Measurements from ENCODE around the gene AFF3. TPM values are rescaled to one million over a fixed set of nuclear protein-coding genes. Genes with fewer than 3 reads are reported as not detected.
A peak's percentile ranks its signal among the peaks of the same experiment; 100 is the strongest.

The AFF3 gene
- total and polyA plus RNA-seq, 2 of the 4 experiments (the other 2 are of a cell fraction): 12.9 to 14.3 TPM

GRCh38 chr2:99877963-99878362, 264.4 kb downstream of the AFF3 start:
- Histone ChIP-seq H3K36me3 (ENCODE audit: control insufficient read depth, insufficient read depth, low read length) (no peaks in the 10 kb centered on the region), H4K8ac (ENCODE audit: low read depth in 2 of 2, low read length in 2 of 2) (peak overlapping the region; percentile 94), H2BK20ac (ENCODE audit: low read depth, low read length) (peak overlapping the region; percentile 99), H2AFZ (replicated peaks; ENCODE audit: low read length, poor library complexity) (no peak overlapping the region), H3K27ac (ENCODE audit: insufficient read depth, low read length) (peak overlapping the region; percentile 77), H3K4me3 (ENCODE audit: insufficient read depth, low read depth, low read length) (no peak overlapping the region), H4K91ac (ENCODE audit: insufficient read depth, low read depth, low read length) (peak overlapping the region; percentile 85), H2BK15ac (ENCODE audit: low read depth, low read length) (peak overlapping the region; percentile 99), H4K20me1 (ENCODE audit: insufficient read depth, low read length) (no peaks in the 10 kb centered on the region), H3K4ac (ENCODE audit: low read depth, low read length) (peak overlapping the region; percentile 96), H2BK5ac (ENCODE audit: low read depth, low read length, poor library complexity, severe bottlenecking) (peak overlapping the region; percentile 97), H3K9ac (ENCODE audit: low read depth, low read length) (peak overlapping the region; percentile 54; the same call in 1 of the 2 replicates), H3K79me1 (ENCODE audit: low read depth in 1 of 2, low read length in 2 of 2) (peaks cover 24 to 43% of the 10 kb centered on the region in 2 experiments), H2AK5ac (ENCODE audit: low read depth, low read length) (peak overlapping the region; percentile 92), H3K23ac (ENCODE audit: low read depth, low read length) (peak overlapping the region; percentile 84), H4K5ac (ENCODE audit: low read depth, low read length) (peak overlapping the region; percentile 86), H3K9me1 (ENCODE audit: insufficient read depth, low read length) (peaks cover 18% of the 10 kb centered on the region), H2AK9ac (replicated peaks; ENCODE audit: low read depth, low read length, poor library complexity) (no peak overlapping the region), H3K4me1 (ENCODE audit: control insufficient read depth, insufficient read depth, low read length) (peaks cover 26% of the 10 kb centered on the region), H3K4me2 (ENCODE audit: low read depth, low read length) (peak overlapping the region; percentile 5; the same call in 1 of the 2 replicates), H3K56ac (ENCODE audit: extremely low read depth, insufficient read depth, low read length) (peak overlapping the region; percentile 92), H3K18ac (ENCODE audit: low read depth, low read length) (peak overlapping the region; percentile 95), H3K14ac (replicated peaks; ENCODE audit: low read depth, low read length) (peak overlapping the region; percentile 93), H3K27me3 (ENCODE audit: control insufficient read depth, insufficient read depth, low read length) (no peaks in the 10 kb centered on the region), H3K9me3 (ENCODE audit: control insufficient read depth, insufficient read depth, low read length) (no peaks in the 10 kb centered on the region), H2BK120ac (ENCODE audit: low read depth, low read length) (peak overlapping the region; percentile 97)
- ChIA-PET CTCF (interaction anchor here (0.6 kb wide), 1 partner anchor 355 kb away, joined by 4 read pairs; no protein-coding TSS in a partner anchor), POLR2A (ENCODE audit: unreplicated experiment) (no interaction called here)
- dilution Hi-C loops (cut with HindIII; ENCODE audit: low sequenced_read_pairs, unreplicated experiment): no loop called here
- TF ChIP-seq, protein P1, sequence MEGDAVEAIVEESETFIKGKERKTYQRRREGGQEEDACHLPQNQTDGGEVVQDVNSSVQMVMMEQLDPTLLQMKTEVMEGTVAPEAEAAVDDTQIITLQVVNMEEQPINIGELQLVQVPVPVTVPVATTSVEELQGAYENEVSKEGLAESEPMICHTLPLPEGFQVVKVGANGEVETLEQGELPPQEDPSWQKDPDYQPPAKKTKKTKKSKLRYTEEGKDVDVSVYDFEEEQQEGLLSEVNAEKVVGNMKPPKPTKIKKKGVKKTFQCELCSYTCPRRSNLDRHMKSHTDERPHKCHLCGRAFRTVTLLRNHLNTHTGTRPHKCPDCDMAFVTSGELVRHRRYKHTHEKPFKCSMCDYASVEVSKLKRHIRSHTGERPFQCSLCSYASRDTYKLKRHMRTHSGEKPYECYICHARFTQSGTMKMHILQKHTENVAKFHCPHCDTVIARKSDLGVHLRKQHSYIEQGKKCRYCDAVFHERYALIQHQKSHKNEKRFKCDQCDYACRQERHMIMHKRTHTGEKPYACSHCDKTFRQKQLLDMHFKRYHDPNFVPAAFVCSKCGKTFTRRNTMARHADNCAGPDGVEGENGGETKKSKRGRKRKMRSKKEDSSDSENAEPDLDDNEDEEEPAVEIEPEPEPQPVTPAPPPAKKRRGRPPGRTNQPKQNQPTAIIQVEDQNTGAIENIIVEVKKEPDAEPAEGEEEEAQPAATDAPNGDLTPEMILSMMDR (conservative IDR thresholded peaks at IDR 0.05; ENCODE audit: low read depth, low read length): no peak
- TF ChIP-seq CEBPB (IDR thresholded peaks at IDR 0.05; ENCODE audit: low read depth, low read length) (peak; percentile 53; the same call in 1 of the 2 replicates), BHLHE40 (IDR thresholded peaks at IDR 0.05; ENCODE audit: low read depth, low read length) (no peak)
- no CpG with 5 or more reads among the region's 4 CpGs for WGBS, 2 experiments (ENCODE audit: extremely low coverage in 2 of 2, insufficient read length in 1 of 2)
- no peak for ATAC-seq (ENCODE audit: low read depth)
- DNase-seq: no peak
- no TSS peak for BruUV-seq (replicated peaks)
- intact Hi-C loops (cut with micrococcal nuclease): no loop called here
- in situ Hi-C loops (cut with MboI; ENCODE audit: low sequenced_read_pairs): no loop called here

Measured in IMR-90 (cell line).